ENCODE measurements around the gene NLRP8. TPM values are rescaled to one million over a fixed set of nuclear protein-coding genes. Genes with fewer than 3 reads are reported as not detected.
A peak's percentile ranks its signal among the peaks of the same experiment; 100 is the strongest.
"Not testable (repeated sequence)": the region's sequence is repeated elsewhere in the genome, so short reads cannot be mapped to it uniquely, and the experiment has no call there.

The NLRP8 gene
- total RNA-seq (not detected), polyA plus RNA-seq (not detected), total RNA-seq (0 to 0.09 (median 0) reads per million in 6 experiments)

- DNase-seq, result no peak
- ATAC-seq, result no peak
- POLR2A ChIA-PET, result no interaction called here
These were observed at the start of gene NLRP8 for GRCh38 chr19:55947532-55947931. Gene NLRP8 (plus strand): TSS chr19:55947832.

GRCh38 chr19:55898911-55899310 lies 48.7 kb upstream of the NLRP8 start:
- DNase-seq (no peak), ATAC-seq (no peak)
- Mint-ChIP-seq H3K4me1 (no peaks in the 10 kb centered on the region), H3K27me3 (peaks cover 0 to 16% (median 8%) of the 10 kb centered on the region in 5 donors), H3K36me3 (peaks cover 0 to 4% (median 0%) of the 10 kb centered on the region in 3 donors), H3K9me3 (peaks cover 0 to 29% (median 14%) of the 10 kb centered on the region in 9 donors), H3K27ac (no peak overlapping the region), H3K4me3 (peak overlapping the region in 1 of 10 donors; percentile 24)
- POLR2A ChIA-PET, result no interaction called here

More at GRCh38 chr19:55947532-55947931, at the start of gene NLRP8:
- Mint-ChIP-seq H3K27ac (no peak within 1 kb of the TSS), H3K36me3 (peaks cover 0 to 9% (median 2%) of the 10 kb centered on the region in 3 donors), H3K4me3 (no peak within 1 kb of the TSS), H3K9me3 (peaks cover 6 to 44% (median 22%) of the 10 kb centered on the region in 9 donors), H3K27me3 (peaks cover 0 to 26% (median 9%) of the 10 kb centered on the region in 5 donors), H3K4me1 (no peaks in the 10 kb centered on the region)

- peaks cover 0 to 2% (median 0%) of the 10 kb centered on the region in 3 donors for H3K36me3 Mint-ChIP-seq
- ATAC-seq (no peak), DNase-seq (no peak)
- H3K4me1 Mint-ChIP-seq, result no peaks in the 10 kb centered on the region
- H3K4me3 Mint-ChIP-seq, result no peak overlapping the region
- POLR2A ChIA-PET, result no interaction called here
- peaks cover 0 to 25% (median 12%) of the 10 kb centered on the region in 9 donors for H3K9me3 Mint-ChIP-seq
- peaks cover 0 to 17% (median 5%) of the 10 kb centered on the region in 5 donors for H3K27me3 Mint-ChIP-seq
- no peak overlapping the region for H3K27ac Mint-ChIP-seq
These were observed 46.1 kb upstream of the NLRP8 start for GRCh38 chr19:55901369-55902079.

GRCh38 chr19:55902080-55902751 lies 45.4 kb upstream of the NLRP8 start:
- Mint-ChIP-seq H3K36me3 (peaks cover 0 to 2% (median 0%) of the 10 kb centered on the region in 3 donors), H3K4me1 (no peaks in the 10 kb centered on the region), H3K9me3 (peaks cover 0 to 18% (median 10%) of the 10 kb centered on the region in 9 donors), H3K27ac (no peak overlapping the region), H3K27me3 (peaks cover 0 to 17% (median 6%) of the 10 kb centered on the region in 5 donors), H3K4me3 (no peak overlapping the region)
- POLR2A ChIA-PET, result no interaction called here
- DNase-seq (no peak), ATAC-seq (no peak)

GRCh38 chr19:55907286-55907685 lies 40.3 kb upstream of the NLRP8 start:
- POLR2A ChIA-PET, result no interaction called here
- Mint-ChIP-seq H3K9me3 (peaks cover 2 to 36% (median 11%) of the 10 kb centered on the region in 9 donors), H3K4me1 (no peaks in the 10 kb centered on the region), H3K4me3 (no peak overlapping the region), H3K36me3 (peaks cover 2 to 6% (median 2%) of the 10 kb centered on the region in 3 donors), H3K27me3 (peaks cover 1 to 49% (median 11%) of the 10 kb centered on the region in 5 donors), H3K27ac (no peak overlapping the region)
- no peak for DNase-seq
- ATAC-seq, result no peak

GRCh38 chr19:55907746-55908145 lies 39.9 kb upstream of the NLRP8 start:
- Mint-ChIP-seq H3K36me3 (peaks cover 2 to 8% (median 2%) of the 10 kb centered on the region in 3 donors), H3K27me3 (peaks cover 1 to 50% (median 11%) of the 10 kb centered on the region in 5 donors), H3K27ac (no peak overlapping the region), H3K4me3 (no peak overlapping the region), H3K9me3 (peaks cover 2 to 38% (median 11%) of the 10 kb centered on the region in 9 donors), H3K4me1 (no peaks in the 10 kb centered on the region)
- no peak for DNase-seq
- POLR2A ChIA-PET, result no interaction called here
- ATAC-seq, result no peak

GRCh38 chr19:55909801-55910200 lies 37.8 kb upstream of the NLRP8 start:
- H3K27me3 Mint-ChIP-seq, result peaks cover 1 to 35% (median 11%) of the 10 kb centered on the region in 5 donors
- DNase-seq, result no peak
- H3K9me3 Mint-ChIP-seq, result peaks cover 3 to 56% (median 16%) of the 10 kb centered on the region in 9 donors
- POLR2A ChIA-PET, result no interaction called here
- H3K4me1 Mint-ChIP-seq, result no peaks in the 10 kb centered on the region
- no peak overlapping the region for H3K4me3 Mint-ChIP-seq
- ATAC-seq, result no peak
- peaks cover 0 to 18% (median 2%) of the 10 kb centered on the region in 3 donors for H3K36me3 Mint-ChIP-seq
- no peak overlapping the region for H3K27ac Mint-ChIP-seq

GRCh38 chr19:55912916-55913315 lies 34.7 kb upstream of the NLRP8 start:
- DNase-seq (no peak), ATAC-seq (no peak)
- peaks cover 1 to 34% (median 10%) of the 10 kb centered on the region in 5 donors for H3K27me3 Mint-ChIP-seq
- peaks cover 11 to 83% (median 36%) of the 10 kb centered on the region in 9 donors for H3K9me3 Mint-ChIP-seq
- POLR2A ChIA-PET, result no interaction called here
- H3K36me3 Mint-ChIP-seq, result peaks cover 0 to 43% (median 0%) of the 10 kb centered on the region in 3 donors
- H3K27ac Mint-ChIP-seq, result peak overlapping the region in 1 of 10 donors; percentile 57
- no peak overlapping the region for H3K4me3 Mint-ChIP-seq
- H3K4me1 Mint-ChIP-seq, result no peaks in the 10 kb centered on the region

- H3K27me3 Mint-ChIP-seq, result peaks cover 1 to 33% (median 10%) of the 10 kb centered on the region in 5 donors
- ATAC-seq (no peak), DNase-seq (no peak)
- peaks cover 15 to 83% (median 44%) of the 10 kb centered on the region in 9 donors for H3K9me3 Mint-ChIP-seq
- no peaks in the 10 kb centered on the region for H3K4me1 Mint-ChIP-seq
- no peak overlapping the region for H3K27ac Mint-ChIP-seq
- no peak overlapping the region for H3K4me3 Mint-ChIP-seq
- POLR2A ChIA-PET, result no interaction called here
- H3K36me3 Mint-ChIP-seq, result peaks cover 0 to 51% (median 0%) of the 10 kb centered on the region in 3 donors
These were observed 33.9 kb upstream of the NLRP8 start for GRCh38 chr19:55913643-55914268.

GRCh38 chr19:55923556-55923955 lies 24.1 kb upstream of the NLRP8 start:
- Mint-ChIP-seq H3K4me1 (no peaks in the 10 kb centered on the region), H3K4me3 (no peak overlapping the region), H3K36me3 (peaks cover 0 to 58% (median 1%) of the 10 kb centered on the region in 3 donors), H3K9me3 (peaks cover 14 to 93% (median 47%) of the 10 kb centered on the region in 9 donors), H3K27me3 (peaks cover 0 to 22% (median 5%) of the 10 kb centered on the region in 5 donors), H3K27ac (no peak overlapping the region)
- ATAC-seq (no peak), DNase-seq (no peak)
- POLR2A ChIA-PET, result no interaction called here

GRCh38 chr19:55927991-55928390 lies 19.6 kb upstream of the NLRP8 start:
- POLR2A ChIA-PET, result no interaction called here
- Mint-ChIP-seq H3K9me3 (peaks cover 0 to 61% (median 26%) of the 10 kb centered on the region in 9 donors), H3K36me3 (peaks cover 0 to 30% (median 1%) of the 10 kb centered on the region in 3 donors), H3K4me3 (no peak overlapping the region), H3K27ac (no peak overlapping the region), H3K4me1 (no peaks in the 10 kb centered on the region), H3K27me3 (peaks cover 0 to 22% (median 3%) of the 10 kb centered on the region in 5 donors)
- ATAC-seq (no peak), DNase-seq (no peak)

GRCh38 chr19:55929258-55929657 lies 18.4 kb upstream of the NLRP8 start:
- peaks cover 0 to 22% (median 3%) of the 10 kb centered on the region in 5 donors for H3K27me3 Mint-ChIP-seq
- H3K27ac Mint-ChIP-seq, POLR2A ChIA-PET, H3K4me1 Mint-ChIP-seq, ATAC-seq, DNase-seq, H3K4me3 Mint-ChIP-seq: not testable (repeated sequence)
- peaks cover 0 to 55% (median 25%) of the 10 kb centered on the region in 9 donors for H3K9me3 Mint-ChIP-seq
- H3K36me3 Mint-ChIP-seq, result peaks cover 0 to 24% (median 0%) of the 10 kb centered on the region in 3 donors
